ENCODE results near the gene MYEF2.
A peak's percentile ranks its signal among the peaks of the same experiment; 100 is the strongest.

The MYEF2 gene

GRCh38 chr15:48131324-48131723 is 46.8 kb downstream of the MYEF2 start:
- no peaks in the 10 kb centered on the region for H3K9me3 ChIP-seq (ENCODE audit: low read depth, low read length)
- no peak for DNase-seq (ENCODE audit: low read depth, low spot score)
- no peak for TF ChIP-seq EZH2 (IDR thresholded peaks at IDR 0.05)
- no peak for TF ChIP-seq FOXP2 (optimal IDR thresholded peaks at IDR 0.05; ENCODE audit: control extremely low read depth, extremely low read length, insufficient read depth)
- no peak for TF ChIP-seq POLR2AphosphoS5 (IDR thresholded peaks at IDR 0.05; ENCODE audit: borderline replicate concordance, low read depth, low read length)
- no peak overlapping the region for H3K9ac ChIP-seq (ENCODE audit: insufficient read length)
- H3K4me3 ChIP-seq = no peak overlapping the region
- H3K27ac ChIP-seq = no peak overlapping the region
- no peaks in the 10 kb centered on the region for H3K36me3 ChIP-seq (ENCODE audit: insufficient read depth, low read length)

DNA sequence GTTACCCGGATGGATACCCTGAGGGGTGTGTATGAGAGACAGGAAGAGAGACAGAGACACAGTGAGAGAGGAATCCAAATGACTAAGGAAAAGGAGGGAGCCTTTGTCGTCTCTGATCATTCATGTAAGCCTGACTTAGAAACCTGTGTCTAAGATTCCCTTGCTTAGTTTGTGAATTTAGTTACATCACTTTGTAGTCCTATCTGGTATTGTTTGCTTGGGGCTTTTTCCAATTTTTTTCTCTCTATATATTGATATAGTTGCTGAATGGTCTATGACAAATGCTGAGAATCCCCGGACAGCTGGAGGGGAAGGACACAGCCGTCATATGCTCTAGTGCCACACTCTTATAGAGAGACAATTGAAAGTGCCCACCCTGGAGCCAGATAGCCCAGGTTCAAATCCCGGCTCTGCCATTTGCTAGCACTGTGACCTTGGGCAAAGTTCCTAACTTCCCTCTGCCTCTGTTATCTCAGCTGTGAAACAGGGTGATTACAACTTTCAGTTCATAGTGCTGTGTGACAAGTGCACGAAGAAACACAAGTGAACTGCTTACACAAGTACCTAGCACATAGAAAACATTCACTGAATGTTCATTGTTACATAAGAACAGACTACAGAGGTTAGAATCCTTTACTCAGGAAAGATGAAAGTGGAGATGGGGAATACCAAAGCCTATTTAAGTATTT is 51.3 kb downstream of the MYEF2 start:
- no peaks in the 10 kb centered on the region for H3K9me3 ChIP-seq (ENCODE audit: low read depth, low read length)
- H3K27ac ChIP-seq = no peak overlapping the region
- no peak for TF ChIP-seq FOXP2 (optimal IDR thresholded peaks at IDR 0.05; ENCODE audit: control extremely low read depth, extremely low read length, insufficient read depth)
- TF ChIP-seq POLR2AphosphoS5 (IDR thresholded peaks at IDR 0.05; ENCODE audit: borderline replicate concordance, low read depth, low read length) = no peak
- TF ChIP-seq EZH2 (IDR thresholded peaks at IDR 0.05) = no peak
- no peak overlapping the region for H3K4me3 ChIP-seq
- no peaks in the 10 kb centered on the region for H3K36me3 ChIP-seq (ENCODE audit: insufficient read depth, low read length)
- DNase-seq (ENCODE audit: low read depth, low spot score) = no peak
- no peak overlapping the region for H3K9ac ChIP-seq (ENCODE audit: insufficient read length)

- H3K27ac ChIP-seq = no peak overlapping the region
- H3K9ac ChIP-seq (ENCODE audit: insufficient read length) = no peak overlapping the region
- H3K9me3 ChIP-seq (ENCODE audit: low read depth, low read length) = no peaks in the 10 kb centered on the region
- no peaks in the 10 kb centered on the region for H3K36me3 ChIP-seq (ENCODE audit: insufficient read depth, low read length)
- DNase-seq (ENCODE audit: low read depth, low spot score) = no peak
- H3K4me3 ChIP-seq = no peak overlapping the region
- no peak for TF ChIP-seq POLR2AphosphoS5 (IDR thresholded peaks at IDR 0.05; ENCODE audit: borderline replicate concordance, low read depth, low read length)
- no peak for TF ChIP-seq FOXP2 (optimal IDR thresholded peaks at IDR 0.05; ENCODE audit: control extremely low read depth, extremely low read length, insufficient read depth)
- TF ChIP-seq EZH2 (IDR thresholded peaks at IDR 0.05) = no peak
Measured at GRCh38 chr15:48121849-48122248, 56.2 kb downstream of the MYEF2 start.

DNA sequence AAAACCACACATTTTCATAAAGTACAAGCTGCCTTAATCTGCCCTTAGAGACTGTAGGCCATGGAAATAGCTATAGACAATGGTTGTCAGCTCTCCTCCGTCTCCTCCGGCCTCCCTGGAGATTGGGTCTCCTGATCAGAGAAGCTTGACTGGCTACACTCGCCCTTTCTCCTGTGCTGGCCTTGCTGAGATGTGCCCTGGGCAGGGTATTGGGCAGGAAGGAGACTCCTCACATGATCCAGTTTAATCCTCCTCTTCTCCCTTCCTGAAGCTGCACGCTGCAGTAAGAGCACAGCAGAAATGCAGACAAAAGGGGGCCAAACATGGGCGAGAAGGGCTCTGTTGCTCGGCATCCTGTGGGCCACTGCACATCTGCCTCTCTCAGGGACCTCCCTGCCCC is 57.4 kb downstream of the MYEF2 start, which contains the start of gene SLC24A5:
Gene SLC24A5 (plus strand): TSS at position 246 of the 400 bp plus-strand sequence. CDS start 55 bp downstream, at position 301.
- Histone ChIP-seq H3K27ac (no peak within 1 kb of the TSS), H3K4me3 (no peak within 1 kb of the TSS), H3K9ac (ENCODE audit: insufficient read length) (peak within 1 kb of the TSS; percentile 5), H3K36me3 (ENCODE audit: insufficient read depth, low read length) (no peaks in the 10 kb centered on the region), H3K9me3 (ENCODE audit: low read depth, low read length) (no peaks in the 10 kb centered on the region)
- no peak for TF ChIP-seq EZH2 (IDR thresholded peaks at IDR 0.05)
- no peak for TF ChIP-seq POLR2AphosphoS5 (IDR thresholded peaks at IDR 0.05; ENCODE audit: borderline replicate concordance, low read depth, low read length)
- no peak for TF ChIP-seq FOXP2 (optimal IDR thresholded peaks at IDR 0.05; ENCODE audit: control extremely low read depth, extremely low read length, insufficient read depth)
- DNase-seq (ENCODE audit: low read depth, low spot score) = no peak

DNA sequence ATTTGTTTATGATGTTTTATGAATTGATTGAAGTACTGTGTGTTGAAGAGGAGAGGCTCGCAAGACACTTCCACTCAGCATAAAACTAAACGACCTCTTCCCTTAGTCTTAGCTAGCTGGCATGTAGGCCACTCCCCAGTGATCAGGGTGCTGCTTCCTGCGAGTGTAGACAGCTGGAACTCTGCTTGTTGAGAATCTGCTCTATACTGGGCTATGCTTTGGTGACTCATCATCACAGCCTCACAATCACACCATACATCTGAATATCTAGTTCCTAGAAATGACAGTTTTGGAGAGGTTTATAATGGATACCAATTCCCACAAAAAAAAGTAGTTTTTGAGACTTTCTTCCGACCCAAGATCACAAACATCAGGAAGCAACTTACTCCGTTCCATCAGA is 58.8 kb downstream of the MYEF2 start:
- DNase-seq (ENCODE audit: low read depth, low spot score) = no peak

GRCh38 chr15:48112242-48112641 is 65.9 kb downstream of the MYEF2 start:
- H3K4me3 ChIP-seq = no peak overlapping the region
- TF ChIP-seq POLR2AphosphoS5 (IDR thresholded peaks at IDR 0.05; ENCODE audit: borderline replicate concordance, low read depth, low read length) (no peak), FOXP2 (optimal IDR thresholded peaks at IDR 0.05; ENCODE audit: control extremely low read depth, extremely low read length, insufficient read depth) (no peak)
- no peak overlapping the region for H3K27ac ChIP-seq
- no peaks in the 10 kb centered on the region for H3K36me3 ChIP-seq (ENCODE audit: insufficient read depth, low read length)
- no peaks in the 10 kb centered on the region for H3K9me3 ChIP-seq (ENCODE audit: low read depth, low read length)
- no peak overlapping the region for H3K9ac ChIP-seq (ENCODE audit: insufficient read length)
- DNase-seq (ENCODE audit: low read depth, low spot score) = no peak

More for the DNA sequence above, 58.8 kb downstream of the MYEF2 start:
- H3K9ac ChIP-seq (ENCODE audit: insufficient read length) = no peak overlapping the region
- no peaks in the 10 kb centered on the region for H3K9me3 ChIP-seq (ENCODE audit: low read depth, low read length)
- H3K4me3 ChIP-seq = no peak overlapping the region
- TF ChIP-seq EZH2 (IDR thresholded peaks at IDR 0.05) (no peak), POLR2AphosphoS5 (IDR thresholded peaks at IDR 0.05; ENCODE audit: borderline replicate concordance, low read depth, low read length) (no peak), FOXP2 (optimal IDR thresholded peaks at IDR 0.05; ENCODE audit: control extremely low read depth, extremely low read length, insufficient read depth) (no peak)
- H3K27ac ChIP-seq = no peak overlapping the region
- H3K36me3 ChIP-seq (ENCODE audit: insufficient read depth, low read length) = no peaks in the 10 kb centered on the region

DNA sequence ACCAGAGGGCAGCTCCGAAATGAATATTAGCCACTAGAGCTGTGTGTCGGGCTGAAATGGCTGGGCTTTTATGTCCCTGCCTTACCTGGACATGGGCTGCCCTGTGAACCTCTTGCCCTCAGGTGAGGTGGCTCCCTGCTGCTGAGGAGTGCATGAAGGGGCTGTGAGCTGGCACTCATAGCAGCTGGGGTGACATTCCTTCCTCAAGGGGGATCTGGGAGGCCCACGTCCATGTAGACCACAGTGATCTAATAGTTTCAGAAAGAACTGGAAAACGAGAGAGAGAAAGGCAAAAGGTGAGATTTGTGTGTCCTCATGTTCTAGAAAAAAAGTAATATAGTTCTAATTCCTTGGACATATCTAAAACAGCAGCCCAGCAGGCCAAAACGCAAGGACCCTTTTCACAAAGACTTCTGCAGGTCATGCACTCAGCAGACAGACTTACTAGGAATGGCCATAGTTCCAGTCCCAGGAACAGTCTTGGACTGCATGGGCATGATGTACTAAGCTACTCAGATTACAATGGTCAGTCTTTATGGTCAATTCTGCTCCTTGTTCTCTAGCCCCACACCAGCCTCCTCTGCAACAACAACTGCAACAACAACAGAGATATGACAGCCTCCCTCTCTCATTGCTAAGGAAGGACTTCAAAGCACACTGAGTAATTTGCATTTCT is 68.1 kb downstream of the MYEF2 start:
- no peaks in the 10 kb centered on the region for H3K9me3 ChIP-seq (ENCODE audit: low read depth, low read length)
- no peak overlapping the region for H3K4me3 ChIP-seq
- H3K9ac ChIP-seq (ENCODE audit: insufficient read length) = no peak overlapping the region
- TF ChIP-seq EZH2 (IDR thresholded peaks at IDR 0.05) (no peak), FOXP2 (optimal IDR thresholded peaks at IDR 0.05; ENCODE audit: control extremely low read depth, extremely low read length, insufficient read depth) (no peak), POLR2AphosphoS5 (IDR thresholded peaks at IDR 0.05; ENCODE audit: borderline replicate concordance, low read depth, low read length) (no peak)
- no peak for DNase-seq (ENCODE audit: low read depth, low spot score)
- no peak overlapping the region for H3K27ac ChIP-seq
- no peaks in the 10 kb centered on the region for H3K36me3 ChIP-seq (ENCODE audit: insufficient read depth, low read length)

- no peak for DNase-seq (ENCODE audit: low read depth, low spot score)
- Histone ChIP-seq H3K27ac (no peak overlapping the region), H3K4me3 (no peak overlapping the region), H3K9me3 (ENCODE audit: low read depth, low read length) (no peaks in the 10 kb centered on the region), H3K9ac (ENCODE audit: insufficient read length) (no peak overlapping the region), H3K36me3 (ENCODE audit: insufficient read depth, low read length) (no peaks in the 10 kb centered on the region)
- TF ChIP-seq FOXP2 (optimal IDR thresholded peaks at IDR 0.05; ENCODE audit: control extremely low read depth, extremely low read length, insufficient read depth) = no peak
- TF ChIP-seq EZH2 (IDR thresholded peaks at IDR 0.05) = no peak
- TF ChIP-seq POLR2AphosphoS5 (IDR thresholded peaks at IDR 0.05; ENCODE audit: borderline replicate concordance, low read depth, low read length) = no peak
Measured at GRCh38 chr15:48109212-48109611, 68.9 kb downstream of the MYEF2 start.
